ENCODE measurements around the gene TMEM256.

- TF ChIP-seq REST (IDR thresholded peaks at IDR 0.05): no peak
- no peak for TF ChIP-seq GABPA (IDR thresholded peaks at IDR 0.05 in 1 of 2, conservative IDR thresholded peaks at IDR 0.05 in 1 of 2)
- TF ChIP-seq CTCF (IDR thresholded peaks at IDR 0.05; ENCODE audit: low read depth, low read length, missing input control): no peak
- no peak for TF ChIP-seq MAX (IDR thresholded peaks at IDR 0.05)
- no peak for TF ChIP-seq ZBTB33 (IDR thresholded peaks at IDR 0.05)
- no peak for TF ChIP-seq YY1 (IDR thresholded peaks at IDR 0.05)
- TF ChIP-seq RXRA (IDR thresholded peaks at IDR 0.05): no peak
- TF ChIP-seq EGR1 (IDR thresholded peaks at IDR 0.05; ENCODE audit: low read depth in 2 of 2): no peak
- no peak for TF ChIP-seq ATF3 (IDR thresholded peaks at IDR 0.05)
- TF ChIP-seq SP1 (IDR thresholded peaks at IDR 0.05): no peak
- TF ChIP-seq TAF1 (conservative IDR thresholded peaks at IDR 0.05): no peak
- no peak for TF ChIP-seq HNF4G (IDR thresholded peaks at IDR 0.05)
- no peak for TF ChIP-seq FOXA1 (IDR thresholded peaks at IDR 0.05)
These were observed 39.9 kb upstream of the TMEM256 start for GRCh38 chr17:7443499-7444485.
